Stimulated activated CD8-positive, alpha-beta memory T cell treated with anti-CD3 and anti-CD28 coated beads, Interleukin-15, amount 100 ng/mL, for 24 hours (primary cell): ENCODE measurements around the gene ATRAID.
A peak's percentile ranks its signal among the peaks of the same experiment; 100 is the strongest.
"Not testable (repeated sequence)": the region's sequence is repeated elsewhere in the genome, so short reads cannot be mapped to it uniquely, and the experiment has no call there.

Experiments
- DNase-seq: peaks from one replicate; pipeline ENCODE4 v3.0.0-alpha.2; 2020; ENCODE audit warnings: low read depth

ATRAID gene

DNA sequence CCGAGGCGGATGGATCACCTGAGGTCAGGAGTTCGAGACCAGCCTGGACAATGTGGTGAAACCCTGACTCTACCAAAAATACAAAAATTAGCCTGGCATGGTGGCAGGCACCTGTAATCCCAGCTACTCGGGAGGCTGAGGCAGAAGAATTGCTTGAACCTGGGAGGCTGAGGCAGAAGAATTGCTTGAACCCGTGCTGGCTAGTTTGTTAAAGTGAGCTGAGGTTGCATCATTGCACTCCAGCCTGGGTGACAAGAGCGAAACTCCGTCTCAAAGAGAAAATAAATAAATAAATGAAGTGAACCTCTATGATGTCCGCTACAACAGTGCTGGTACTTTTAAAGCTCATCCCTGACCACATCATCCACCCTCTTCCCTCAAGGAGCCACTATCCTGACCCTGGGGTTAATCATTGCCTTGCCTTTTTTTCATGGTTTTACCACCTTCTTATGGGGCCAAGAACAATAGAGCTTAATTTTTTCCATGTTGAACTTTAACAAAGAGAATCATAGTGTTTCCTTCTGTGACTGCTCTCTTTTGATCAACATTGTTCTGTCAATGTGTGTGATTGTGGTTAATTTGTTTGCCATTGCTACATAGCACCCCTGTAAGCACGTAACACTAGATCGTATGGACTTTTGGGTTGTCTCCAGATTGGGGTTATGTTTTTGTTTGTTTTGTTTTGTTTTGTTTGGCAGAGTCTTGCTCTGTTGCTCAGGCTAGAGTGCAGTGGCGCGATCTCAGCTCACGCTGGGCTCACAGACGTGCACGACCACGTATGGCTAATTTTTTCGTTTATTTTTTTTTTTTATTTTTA, 17.1 kb upstream of the ATRAID start:
- DNase-seq = no peak

GRCh38 chr2:27195799-27196198, 16.0 kb upstream of the ATRAID start:
- DNase-seq = not testable (repeated sequence)

- DNase-seq = not testable (repeated sequence)
Observed at GRCh38 chr2:27198068-27198467, 13.8 kb upstream of the ATRAID start.

DNA sequence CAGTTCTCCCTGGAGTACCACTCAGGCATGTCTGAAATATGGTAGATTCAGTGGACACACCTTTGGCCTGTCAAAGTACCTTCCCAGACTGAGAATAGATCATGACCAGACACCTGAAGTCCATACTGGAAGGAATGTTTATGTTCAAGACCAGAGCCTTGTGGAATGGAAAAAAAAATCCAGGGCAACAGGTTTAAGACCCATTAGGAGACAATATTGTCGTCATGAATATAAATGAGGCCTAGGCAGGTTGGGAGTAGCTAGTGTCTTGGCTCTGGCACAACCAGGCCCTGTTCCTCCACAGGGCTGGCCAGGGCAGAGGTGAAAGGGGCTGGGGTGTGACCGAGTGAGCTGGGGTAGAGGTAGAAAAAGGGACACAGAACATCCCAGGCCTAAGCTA, 13.2 kb upstream of the ATRAID start:
- no peak for DNase-seq

- no peak for DNase-seq
Observed at GRCh38 chr2:27199241-27199640, 12.6 kb upstream of the ATRAID start.

DNA sequence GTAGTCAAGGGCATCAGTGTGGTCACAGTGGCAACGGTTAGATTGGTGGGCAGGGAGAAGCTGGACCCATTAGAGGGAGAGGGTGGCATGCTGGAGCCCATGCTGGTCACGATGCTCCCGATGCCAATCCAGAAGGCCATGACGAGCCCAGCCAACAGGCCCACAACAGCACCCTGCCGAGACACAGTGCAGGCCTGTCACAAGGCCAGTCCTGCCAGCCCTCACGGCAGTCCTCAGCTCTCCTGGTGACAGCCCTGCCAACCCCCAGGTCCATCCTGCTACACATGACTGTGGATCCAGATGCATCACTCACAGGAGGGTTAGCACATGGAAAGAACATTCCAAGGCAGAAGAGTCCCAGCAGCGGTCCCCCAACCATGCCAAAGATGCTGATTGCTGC, 10.2 kb upstream of the ATRAID start:
- no peak for DNase-seq

DNA sequence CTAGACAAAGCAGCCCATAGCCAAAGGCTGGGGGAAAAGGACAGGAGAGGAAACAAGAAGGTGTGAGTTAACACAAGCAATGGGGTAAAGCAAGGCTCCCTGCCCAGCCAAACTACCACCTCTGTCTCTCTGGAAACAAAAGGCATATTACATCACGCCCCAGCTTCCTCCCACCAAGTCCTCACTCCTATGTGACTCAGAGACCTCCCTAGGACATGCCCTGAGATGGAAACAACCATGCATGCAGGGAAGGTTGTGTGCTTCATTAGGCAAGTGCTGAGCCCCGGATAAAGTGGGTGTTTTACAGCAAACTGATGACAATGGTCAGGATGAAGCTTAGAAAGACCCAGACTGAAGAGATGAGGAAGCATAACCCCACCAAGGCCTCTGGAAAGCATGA, 9.0 kb upstream of the ATRAID start:
- no peak for DNase-seq

DNA sequence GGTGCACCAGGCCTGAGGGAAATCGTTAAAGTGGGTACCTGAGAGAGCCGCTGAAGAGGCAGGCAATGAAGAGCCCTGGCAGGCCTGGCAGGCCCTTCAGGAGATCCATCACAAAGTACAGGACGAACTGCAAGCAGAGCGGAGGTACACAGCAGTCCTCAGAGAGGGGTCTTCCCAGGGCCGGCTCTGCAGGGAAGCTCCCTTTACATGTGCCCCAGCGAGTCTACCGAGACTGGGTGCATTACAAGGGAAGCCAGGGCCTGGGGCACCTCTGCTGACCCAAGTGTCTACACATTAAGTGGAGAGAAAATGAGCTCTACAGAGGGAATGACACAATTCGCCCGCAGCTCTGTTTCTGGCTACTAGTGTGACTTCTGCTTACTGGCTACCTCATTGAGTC, 8.1 kb upstream of the ATRAID start:
- no peak for DNase-seq

DNA sequence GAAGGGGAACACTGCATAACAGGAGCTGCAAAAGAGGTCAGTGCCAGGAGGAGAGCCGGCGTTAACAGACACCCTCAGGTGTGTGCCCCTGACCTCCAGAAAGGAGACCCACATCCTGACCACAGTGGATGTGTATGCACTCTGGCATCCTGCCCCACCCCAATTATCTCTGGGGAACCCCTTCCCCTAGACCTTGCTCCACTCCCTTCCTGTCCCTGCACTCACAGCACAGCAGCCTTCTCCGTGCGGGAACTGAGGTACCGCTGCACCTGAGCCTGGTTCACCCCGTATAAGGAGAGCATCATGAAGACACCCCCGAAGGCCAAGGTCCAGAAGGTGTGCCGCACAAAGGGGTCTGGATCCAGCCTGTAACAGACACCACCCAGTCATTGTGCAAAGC, 7.3 kb upstream of the ATRAID start:
- DNase-seq = no peak

DNA sequence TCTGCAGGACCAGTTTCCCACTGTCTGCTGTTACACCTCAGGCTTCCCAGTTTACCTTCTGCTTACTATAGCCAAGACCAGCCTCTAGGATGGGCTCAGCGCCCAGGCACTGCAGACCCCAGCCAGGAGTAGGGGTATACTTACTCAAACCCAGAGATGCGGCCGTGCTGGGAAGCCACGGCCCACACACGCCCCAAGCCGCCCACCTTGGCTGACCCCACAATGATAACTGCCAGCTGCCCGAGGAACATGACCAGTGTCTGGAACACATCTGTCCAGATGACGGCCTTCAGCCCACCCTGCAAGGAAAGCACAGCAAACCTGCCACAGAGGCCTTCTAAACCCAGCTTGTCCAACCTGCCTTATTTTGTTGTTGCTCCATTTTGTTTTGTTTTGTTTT, 6.6 kb upstream of the ATRAID start:
- no peak for DNase-seq

DNA sequence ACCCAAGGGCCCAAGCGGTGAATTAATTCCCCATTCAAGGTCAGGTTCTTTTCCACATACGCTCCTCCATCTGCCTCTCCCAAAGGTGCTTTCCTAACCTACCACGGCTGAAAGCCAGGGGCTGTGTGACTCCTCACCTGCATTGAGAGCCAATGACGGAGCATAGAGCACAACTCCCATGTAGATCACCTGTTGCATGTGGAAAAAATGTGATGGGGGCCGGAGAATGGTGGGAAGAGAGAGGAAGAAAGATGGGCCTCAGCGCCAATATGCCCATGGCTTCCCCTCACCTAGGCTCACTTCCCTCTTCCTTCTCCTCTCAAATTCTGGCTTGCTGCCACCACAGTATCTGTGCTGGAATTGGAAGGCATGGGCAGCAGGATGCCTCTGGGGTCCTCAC, 5.5 kb upstream of the ATRAID start:
- no peak for DNase-seq

- no peak for DNase-seq
Observed at GRCh38 chr2:27208486-27209050, 3.3 kb upstream of the ATRAID start.

- DNase-seq = no peak
Observed at GRCh38 chr2:27209621-27210401, 2.0 kb upstream of the ATRAID start.

DNA sequence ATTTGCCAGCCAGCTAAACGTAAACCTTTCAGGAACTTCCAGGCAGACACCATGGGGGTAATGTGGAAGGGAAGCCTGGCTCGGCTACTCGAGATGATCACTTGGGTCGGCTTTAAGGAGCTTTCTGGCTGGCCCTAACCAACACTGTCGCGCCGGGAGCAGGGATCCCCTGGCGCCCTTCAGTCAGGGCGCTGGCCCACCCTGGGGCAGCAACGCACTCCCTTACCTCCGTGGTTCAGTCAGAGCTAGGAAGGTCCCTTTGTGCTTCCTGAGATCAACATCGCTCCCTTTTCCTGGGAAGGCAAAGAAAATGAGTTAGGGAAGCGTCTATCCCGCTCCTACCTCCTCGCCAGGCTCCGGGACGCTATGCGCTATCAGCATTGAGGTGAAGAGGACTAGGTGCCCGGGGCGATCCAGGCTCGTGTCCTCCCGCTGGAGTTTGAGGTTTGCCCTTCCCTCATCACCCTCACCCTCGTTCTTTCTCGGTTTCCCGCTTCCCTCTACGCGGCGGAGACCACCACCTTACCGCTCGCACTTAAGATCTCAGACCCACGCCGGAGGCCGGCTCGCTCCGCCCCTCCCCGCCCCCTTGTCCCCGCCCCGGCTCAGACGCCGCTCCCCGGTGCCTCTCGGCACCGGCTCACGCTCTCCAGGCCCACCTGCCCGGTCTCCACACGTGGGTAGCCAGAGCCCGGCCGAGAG, 449 bp upstream of the ATRAID start:
- no peak for DNase-seq

DNA sequence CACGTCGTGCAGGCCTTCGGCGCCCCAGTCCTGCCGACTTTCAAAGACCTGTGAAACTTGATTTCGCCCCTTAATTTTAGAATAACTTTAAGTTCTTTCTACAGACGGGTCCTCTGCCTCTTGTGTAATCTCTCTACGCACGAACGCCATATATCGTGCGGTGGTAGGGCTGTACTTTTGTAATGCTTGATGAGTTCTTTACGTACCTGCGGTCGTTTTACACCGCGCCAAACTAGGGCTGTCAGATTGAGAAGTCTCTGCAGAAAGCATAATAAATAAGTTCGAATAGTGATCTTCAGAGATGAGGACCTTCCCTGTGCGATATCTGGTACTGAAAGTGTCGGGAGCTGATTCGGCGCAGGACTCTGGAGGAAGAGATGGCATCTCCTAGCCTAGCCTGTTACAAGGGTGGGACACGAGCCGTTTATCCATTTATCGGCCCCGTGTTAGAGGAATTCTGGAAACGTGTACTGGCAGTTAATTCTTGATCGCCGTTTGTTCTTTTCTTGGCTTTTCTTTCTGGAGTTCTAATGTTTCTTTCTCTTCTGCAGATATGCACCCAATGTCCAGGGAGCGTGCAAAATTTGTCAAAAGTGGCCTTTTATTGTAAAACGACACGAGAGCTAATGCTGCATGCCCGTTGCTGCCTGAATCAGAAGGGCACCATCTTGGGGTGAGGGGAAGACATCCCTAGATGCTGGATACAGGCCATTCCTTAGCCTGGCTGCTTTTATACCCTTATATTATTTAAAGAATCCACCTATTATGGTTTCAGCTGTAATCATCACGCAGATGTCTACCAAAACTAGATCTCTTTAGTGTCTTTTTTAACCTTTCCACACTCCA, 1.0 kb downstream of the ATRAID start:
- no peak for DNase-seq

DNA sequence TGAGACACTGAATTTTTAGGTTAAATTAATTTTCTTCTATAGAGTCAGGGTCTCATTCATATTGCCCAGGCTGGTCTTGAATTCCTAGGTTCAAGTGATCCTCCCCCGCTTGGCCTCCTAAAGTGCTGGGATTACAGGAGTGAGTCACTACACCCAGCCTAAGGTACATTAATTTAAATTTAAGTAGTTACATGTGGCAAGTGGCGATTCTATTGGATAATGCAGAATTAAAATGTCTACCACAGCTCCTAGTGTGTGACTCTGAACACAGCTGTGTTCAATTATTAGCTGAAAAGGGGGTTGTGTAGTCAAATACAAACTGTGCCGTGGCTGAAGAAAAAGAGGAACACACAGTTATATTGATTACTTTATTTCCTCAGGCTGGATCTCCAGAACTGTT, 3.1 kb downstream of the ATRAID start:
- DNase-seq = no peak

GRCh38 chr2:27216416-27217137, 4.7 kb downstream of the ATRAID start:
- no peak for DNase-seq

DNA sequence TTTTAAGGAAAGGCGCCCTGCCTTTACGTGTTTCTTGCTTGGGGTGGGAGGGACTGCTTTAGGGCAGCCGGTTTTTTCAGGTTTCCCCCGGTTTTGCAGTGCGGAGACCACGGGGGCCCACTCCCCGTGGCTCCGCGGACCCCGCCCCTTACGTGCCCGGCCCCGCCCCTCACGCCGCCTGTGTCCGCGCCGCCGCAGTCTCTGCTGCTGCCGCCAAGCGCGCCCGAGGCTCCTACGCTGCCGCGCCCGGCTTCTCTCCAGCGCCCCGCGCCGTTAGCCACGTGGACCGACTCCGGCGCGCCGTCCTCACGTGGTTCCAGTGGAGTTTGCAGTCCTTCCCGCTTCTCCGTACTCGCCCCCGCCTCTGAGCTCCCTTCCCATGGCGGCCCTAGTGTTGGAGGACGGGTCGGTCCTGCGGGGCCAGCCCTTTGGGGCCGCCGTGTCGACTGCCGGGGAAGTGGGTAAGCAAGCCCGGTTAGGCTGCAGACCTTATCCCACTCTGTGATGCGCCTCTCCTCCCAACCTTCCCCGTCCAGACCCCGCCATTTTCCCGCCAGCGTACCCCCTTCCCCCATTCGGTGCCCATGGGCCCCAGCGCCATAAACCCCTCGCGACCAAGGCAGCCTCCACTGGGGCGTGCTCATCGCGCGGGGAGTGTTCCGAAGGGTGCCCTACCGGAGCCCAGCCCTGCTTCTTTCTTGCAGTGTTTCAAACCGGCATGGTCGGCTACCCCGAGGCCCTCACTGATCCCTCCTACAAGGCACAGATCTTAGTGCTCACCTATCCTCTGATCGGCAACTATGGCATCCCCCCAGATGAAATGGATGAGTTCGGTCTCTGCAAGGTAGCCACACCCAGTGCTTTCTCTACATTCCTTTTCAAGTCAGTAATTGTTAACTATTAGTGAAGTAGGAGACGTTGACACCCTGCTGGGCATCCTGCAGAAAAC, 5.6 kb downstream of the ATRAID start, which contains the start of gene CAD:
CAD (plus strand) TSS at position 197 of the 949 bp plus-strand sequence; CDS start at position 380, 183 bp downstream.
- DNase-seq = peak; percentile 79

GRCh38 chr2:27218614-27219013, 6.8 kb downstream of the ATRAID start:
- no peak for DNase-seq

DNA sequence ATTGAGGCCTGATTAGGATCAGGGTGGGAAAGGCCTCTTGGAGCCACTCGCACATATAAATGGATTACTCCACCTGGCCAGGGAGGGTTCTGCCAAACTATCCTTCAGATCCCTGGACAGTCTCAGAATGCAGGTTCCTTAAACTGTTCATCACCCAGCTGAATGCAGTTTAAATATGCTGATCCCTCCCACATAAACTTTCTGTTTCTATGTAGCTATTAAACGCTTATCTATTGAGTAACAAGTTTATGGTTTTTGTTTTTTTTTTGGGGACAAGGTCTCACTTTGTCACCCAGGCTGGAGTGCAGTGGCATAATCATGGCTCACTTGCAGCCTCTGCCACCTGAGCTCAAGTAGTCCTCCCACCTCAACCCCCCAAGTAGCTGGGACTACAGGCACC, 7.2 kb downstream of the ATRAID start:
- no peak for DNase-seq
